Stimulated activated CD8-positive, alpha-beta memory T cell treated with anti-CD3 and anti-CD28 coated beads, Interleukin-2, amount 100 ng/mL, for 1 hour (primary cell): ENCODE measurements around the gene IFT80.

ENCODE experiments used
- DNase-seq, 2 donors: peaks; one replicate each; pipeline ENCODE4 v3.0.0-alpha.2; 2020; ENCODE audit warnings: low read depth in 2 of 2

Gene IFT80

DNA sequence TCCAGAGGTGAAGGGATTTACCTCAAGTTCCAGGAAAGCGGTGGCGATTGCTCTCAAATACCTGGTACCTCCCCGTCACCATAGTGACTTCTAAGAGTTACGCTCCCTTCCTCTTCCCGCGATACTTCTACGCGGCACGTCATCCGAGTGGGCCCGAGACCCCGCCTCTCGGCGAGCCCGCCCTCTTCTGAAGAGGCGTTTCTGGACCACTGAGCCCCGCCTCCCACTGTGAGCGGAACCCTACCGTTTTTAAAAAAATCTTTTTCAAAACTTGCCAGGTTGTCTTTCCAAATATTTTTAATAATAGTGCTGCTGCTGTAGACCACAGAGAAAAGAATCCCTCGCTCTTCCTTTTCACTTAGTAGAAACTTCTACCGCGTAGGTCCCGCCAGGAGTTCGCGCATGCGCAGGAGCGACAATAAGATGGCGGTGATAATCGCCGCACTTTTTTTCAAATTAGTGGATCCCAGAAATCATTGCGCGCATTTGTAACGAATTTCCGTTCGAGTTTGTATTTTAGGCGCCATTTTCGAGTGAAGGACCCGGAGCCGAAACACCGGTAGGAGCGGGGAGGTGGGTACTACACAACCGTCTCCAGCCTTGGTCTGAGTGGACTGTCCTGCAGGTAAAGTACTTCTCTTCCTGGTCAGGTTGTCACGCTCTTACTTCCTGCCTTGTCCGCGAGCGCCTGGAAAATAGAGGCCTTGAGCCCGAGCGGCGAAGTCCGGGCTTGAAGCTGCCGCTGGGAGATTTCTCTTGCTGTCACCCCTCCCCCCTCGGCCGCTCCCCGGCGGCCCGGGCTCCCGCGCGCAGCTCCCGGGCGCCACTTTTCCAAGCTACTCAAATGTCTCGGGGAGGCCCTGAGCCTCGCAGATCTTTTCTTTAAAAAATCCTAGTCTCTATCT lies at the start of gene IFT80, which contains the start of gene SMC4:
TSS of gene IFT80 (minus strand) at position 101 of the 905 bp plus-strand sequence. CDS start 14,625 bp downstream, outside the sequence.
TSS of gene SMC4 (plus strand) at position 526 of the 905 bp plus-strand sequence. CDS start 1,177 bp downstream, outside the sequence.
- DNase-seq: peak; percentile 93 to 94

DNA sequence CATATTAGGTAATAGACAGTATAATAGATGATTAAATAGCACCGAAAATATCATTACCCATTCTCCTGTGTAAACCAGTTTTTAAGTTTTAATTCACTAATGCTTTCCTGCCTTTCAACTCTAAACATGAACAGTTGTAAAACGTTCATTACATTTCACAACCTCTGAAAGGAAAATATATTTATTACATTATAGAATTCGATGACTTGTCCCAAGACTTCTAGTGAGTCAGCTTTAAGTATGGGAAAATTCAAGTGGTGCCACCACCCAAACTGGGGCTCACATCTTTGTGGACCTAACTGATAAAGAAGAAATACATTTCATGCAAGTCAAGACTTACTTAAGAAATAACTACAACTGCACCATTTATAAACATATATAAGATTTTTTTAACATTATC lies 48.5 kb upstream of the IFT80 start:
- DNase-seq: no peak

DNA sequence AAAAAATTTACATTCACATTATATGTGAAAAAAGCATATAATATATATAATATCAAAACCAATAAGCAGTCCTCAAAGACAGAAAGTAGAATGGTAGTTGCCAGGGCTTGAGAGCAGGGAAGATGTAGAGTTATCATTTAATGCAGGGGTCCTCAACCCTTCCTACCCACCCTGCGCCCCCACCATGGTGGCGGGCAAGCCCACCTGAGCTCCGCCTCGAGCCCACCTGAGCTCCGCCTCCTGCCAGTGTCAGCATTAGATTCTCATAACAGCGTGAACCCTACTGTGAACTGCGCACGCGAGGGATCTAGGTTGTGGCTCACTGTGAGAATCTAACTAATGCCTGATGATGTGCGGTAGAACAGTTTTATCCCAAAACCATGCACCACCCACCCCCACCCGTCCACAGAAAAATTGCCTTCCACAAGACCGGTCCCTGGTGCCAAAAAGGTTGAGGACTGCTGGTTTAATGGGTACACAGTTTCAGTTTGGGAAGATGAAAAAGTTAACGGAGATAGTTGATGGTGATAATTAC lies 47.6 kb upstream of the IFT80 start:
- no peak for DNase-seq

DNA sequence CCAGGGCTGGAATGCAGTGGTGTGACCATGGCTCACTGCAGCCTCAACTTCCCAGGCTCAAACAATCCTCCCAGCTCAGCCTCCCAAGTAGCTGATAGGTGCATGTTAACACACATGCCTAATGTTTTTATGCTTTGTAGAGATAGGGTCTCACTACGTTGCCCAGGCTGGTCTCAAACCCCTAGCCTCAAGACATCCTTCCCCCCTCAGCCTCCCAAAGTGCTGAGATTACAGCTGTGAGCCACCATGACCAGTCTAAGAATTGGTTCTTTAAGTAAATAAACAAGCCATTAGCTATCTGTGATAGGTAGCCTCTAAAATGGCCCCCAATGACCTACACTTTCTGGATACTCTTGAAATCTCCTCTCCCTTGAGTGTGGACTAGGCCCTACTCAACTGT lies 46.8 kb upstream of the IFT80 start:
- no peak for DNase-seq

DNA sequence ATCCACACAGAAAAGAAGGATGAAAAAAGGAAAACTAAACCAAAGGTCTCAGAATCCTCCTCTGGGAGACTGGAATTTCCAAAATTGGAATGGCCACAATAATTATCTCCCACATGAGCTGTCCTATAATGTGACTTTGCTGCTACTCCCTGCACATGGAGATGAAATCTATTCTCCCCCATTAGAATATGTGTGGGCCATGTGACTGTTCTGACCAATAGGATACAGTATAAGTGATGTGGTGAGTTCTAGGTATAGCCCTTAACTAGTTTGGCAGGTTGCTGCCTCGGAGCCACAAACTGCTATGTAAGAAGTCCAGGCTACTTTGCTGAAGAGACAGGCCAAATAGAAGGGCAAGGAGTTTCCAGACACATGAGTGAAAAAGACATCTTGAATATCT lies 45.4 kb upstream of the IFT80 start:
- DNase-seq: no peak

DNA sequence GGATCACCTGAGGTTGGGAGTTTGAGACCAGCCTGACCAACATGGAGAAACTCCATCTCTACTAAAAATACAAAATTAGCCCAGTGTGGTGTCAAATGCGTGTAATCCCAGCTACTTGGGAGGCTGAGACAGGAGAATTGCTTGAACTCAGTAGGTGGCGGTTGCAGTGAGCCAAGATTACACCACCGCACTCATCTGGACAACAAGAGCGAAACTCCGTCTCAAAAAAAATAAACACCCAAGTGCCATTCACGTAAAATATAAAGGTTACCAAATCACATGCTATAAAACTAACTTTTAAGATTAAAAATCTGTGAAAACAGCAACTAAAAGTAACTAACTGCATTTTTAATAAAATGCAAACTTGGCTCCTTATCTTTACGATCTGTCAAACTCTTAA lies 41.7 kb upstream of the IFT80 start:
- no peak for DNase-seq

DNA sequence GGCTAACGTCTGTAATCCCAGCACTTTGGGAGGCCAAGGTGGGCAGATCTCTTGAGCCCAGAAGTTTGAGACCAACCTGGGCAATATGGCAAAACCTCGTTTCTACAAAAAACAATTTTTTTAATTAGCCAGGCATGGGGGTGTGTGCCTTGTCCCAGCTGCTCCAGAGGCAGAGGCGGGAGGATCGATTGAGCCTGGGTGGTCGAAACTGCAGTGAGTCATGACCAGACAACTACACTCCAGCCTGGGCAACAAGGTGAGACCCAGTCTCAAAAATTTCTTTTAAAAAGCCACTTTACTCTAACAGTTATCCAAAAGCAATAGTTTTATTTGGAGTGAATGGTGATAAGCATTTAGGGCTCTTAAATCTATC lies 38.0 kb upstream of the IFT80 start:
- DNase-seq: no peak

DNA sequence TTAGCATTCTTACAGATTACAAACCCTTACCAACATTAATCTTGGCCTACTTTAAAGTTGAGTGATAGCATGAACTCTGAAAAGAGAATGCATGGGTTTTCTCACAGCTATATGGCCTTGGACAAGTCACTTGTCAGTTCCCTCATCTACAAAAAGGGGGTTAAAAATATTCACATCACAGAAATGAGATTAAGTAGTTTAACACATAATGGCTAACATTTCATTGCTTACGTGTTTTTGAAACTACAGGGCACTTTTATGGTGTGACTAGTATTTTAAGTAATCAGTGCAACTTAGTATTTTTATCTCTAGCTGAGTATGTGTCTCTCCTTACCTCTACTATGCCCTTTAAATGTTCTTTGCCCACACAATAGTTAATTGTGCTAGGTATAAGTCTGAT lies 36.7 kb upstream of the IFT80 start:
- no peak for DNase-seq

DNA sequence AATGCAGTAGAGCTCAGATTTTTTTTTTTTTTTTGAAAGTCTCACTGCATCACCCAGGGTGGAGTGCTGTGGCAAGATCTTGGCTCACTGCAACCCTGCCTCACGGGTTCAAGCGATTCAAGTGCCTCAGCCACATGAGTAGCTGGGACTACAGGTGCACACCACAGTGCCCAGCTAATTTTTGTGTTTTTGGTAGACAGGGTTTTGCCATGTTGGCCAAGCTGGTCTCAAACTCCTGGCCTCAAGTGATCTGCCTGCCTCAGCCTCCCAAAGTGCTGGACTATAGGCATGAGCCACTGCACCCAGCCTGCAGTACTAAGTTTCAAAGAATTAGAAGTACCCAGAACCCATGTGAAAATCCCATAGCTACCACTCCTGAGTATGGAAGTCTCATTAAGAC lies 36.1 kb upstream of the IFT80 start:
- DNase-seq: no peak

DNA sequence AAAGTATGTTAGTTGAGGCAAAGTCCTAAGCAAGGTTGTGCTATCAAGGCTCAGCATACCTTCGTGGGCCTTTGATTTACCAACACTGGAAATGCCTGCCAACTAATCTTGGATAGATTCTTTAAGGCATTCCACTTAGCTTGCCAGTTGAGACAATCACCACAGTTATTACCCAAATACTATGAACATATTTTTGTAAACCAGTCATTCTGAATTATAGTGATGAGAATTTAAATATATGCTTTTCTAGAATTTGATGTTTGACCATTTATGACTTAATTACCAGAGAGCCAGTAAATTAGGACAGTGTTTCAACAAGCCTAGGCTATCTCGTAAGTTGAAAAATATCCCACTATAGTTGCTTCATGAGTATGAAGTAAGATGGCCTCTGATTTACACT lies 35.0 kb upstream of the IFT80 start:
- DNase-seq: no peak

DNA sequence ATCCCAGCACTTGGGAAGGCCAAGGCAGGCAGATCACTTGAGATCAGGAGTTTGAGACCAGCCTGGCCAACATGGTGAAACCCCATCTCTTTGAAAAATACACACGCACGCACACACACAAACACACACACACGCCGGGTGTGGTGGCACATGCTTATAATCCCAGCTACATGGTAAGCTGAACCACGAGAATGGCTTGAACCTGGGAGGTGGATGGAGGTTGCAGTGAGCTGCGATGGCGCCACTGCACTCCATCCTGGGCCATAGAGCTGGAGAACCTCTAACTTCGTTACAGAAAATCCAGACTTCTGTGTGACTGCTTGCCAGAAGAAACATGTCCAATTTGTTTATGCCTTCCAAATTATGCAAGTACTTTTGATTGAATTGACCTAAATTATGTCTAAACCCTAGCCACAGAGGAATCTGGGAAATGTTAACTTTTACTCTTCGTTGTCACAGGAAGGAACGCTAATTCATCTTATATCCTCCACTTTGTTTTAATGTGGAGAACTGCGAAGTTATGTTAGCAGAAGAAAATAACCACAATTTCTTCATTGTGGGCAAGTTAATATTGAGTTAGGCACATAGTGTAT lies 28.9 kb upstream of the IFT80 start:
- no peak for DNase-seq

DNA sequence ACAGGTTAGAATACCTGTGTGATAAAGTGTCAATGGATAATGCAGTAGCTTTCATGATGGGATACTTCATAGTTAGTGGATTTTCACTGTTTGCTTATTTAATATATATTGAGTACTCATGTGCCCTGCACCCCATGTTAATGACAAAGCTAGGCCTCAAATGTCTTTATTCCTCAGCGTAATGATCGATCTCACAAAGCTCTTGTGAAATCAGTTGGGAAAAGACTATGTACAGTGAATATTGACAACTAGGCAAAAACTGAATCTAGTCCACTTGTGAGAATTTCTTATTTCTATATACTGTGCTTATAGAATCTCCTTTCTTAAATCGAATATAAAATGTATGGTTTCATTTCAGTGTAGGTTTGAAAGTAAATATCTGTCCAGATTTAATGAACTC lies 18.3 kb upstream of the IFT80 start:
- no peak for DNase-seq

DNA sequence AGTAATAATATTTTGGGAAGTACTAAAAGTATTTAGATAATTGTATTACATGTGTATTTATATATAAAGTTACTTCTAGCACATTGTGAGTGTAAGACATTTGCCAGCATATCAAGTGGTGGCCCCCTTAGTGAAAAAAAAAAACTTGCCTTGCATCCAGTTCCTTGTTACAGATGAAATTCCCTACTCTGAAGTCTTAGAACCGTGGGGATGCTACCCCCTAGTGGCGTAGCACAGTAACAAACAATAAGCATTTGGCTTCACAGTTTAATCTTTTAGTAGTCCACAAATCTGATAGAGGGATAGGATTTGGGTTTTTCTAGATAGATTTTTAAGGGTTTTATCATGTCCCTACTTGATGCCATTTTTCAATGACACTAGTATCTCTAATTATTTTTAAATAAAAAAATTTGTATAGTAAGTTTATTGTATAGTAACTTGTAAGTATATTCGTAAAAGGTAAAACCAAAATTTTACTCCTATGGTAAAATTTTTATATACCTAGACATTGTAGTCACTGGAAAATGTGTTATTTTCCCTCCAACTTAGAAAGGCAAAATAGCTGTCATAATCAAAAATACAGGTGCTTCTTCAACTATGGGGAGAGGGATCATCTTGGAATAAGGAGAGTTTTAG lies 14.7 kb upstream of the IFT80 start:
- peak; percentile 36 to 49 for DNase-seq

DNA sequence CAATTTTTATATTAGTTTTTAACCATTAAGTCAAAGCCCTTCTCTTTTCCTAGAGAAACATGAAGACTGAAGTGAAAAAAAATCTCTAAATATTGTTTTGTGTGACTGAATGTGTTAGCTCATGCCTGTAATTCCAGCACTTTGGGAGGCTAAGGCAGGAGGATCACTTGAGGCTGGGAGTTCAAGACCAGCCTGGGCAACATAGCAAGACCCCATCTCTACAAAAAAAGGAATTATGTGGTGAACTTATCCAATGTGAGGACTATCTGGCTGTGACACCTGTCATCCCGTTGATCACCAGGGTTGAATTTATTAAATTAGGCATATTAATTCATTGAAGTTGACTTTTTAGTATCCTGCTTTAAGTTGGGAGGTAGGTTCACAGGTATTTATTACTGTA lies 13.5 kb upstream of the IFT80 start:
- no peak for DNase-seq

DNA sequence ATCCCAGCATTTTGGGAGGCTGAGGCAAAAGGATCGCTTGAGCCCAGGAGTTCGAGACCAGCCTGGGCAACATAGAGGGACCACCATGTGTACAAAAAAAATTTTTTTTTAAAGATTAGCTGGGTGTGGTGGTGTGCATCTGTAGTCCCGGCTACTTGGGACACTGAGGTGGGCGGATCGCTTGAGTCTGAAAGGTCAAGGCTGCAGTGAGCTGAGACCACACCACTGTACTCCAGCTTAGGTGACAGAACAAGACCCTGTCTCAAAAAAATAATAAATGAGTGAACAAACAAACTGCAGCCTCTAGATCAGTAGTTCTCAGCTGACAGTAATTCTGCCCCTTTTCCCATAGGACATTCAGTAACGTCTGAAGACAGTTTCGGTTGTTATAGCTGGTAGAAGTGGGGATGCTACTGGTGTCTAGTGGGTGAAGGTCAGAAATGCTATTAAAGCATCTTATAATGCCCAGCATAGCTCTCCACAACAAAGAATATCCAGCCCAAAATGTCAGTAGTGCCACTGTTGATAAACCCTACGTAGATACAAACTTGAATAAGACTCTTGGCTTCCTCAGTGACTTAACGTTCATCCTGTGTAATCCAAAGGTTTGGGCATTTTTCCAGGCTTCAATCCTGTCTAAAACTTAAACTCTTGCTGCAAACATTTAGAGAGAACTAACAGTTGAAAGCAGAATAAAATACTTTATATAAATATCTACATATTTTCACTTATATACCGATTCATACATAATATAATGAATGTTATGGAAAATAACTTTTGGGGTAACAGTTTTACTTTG lies 11.0 kb upstream of the IFT80 start:
- DNase-seq: no peak

DNA sequence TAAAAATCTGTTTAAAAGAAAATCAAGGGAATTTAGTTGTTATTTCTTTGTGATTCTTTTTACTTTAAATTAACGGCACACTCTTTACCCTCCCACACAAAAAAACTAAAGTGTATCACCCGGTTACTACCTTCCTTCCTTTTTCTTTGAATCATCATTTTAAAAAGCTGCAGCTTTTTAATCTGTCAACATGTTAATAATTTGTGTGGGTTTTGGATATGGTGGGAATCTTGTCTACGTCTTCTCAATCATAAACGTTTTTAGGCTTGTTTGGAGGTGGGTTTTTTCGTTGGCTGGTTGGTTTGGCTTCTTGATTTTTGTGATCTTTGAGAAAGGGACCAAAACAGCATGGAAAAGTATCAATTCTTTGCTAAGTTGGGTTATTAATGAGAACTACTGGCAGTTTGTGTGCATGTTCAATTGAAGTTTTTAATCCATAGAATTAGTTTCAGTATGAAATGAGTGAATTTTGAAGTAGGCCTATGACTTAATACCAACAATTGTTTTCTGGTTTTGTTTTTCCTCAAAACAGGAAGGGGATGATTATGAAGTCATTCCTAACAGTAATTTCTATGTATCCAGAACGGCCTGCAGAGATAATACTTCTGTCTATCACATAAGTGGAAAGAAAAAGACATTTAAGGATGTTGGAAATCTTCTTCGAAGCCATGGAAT lies 4.9 kb upstream of the IFT80 start:
- DNase-seq: no peak

DNA sequence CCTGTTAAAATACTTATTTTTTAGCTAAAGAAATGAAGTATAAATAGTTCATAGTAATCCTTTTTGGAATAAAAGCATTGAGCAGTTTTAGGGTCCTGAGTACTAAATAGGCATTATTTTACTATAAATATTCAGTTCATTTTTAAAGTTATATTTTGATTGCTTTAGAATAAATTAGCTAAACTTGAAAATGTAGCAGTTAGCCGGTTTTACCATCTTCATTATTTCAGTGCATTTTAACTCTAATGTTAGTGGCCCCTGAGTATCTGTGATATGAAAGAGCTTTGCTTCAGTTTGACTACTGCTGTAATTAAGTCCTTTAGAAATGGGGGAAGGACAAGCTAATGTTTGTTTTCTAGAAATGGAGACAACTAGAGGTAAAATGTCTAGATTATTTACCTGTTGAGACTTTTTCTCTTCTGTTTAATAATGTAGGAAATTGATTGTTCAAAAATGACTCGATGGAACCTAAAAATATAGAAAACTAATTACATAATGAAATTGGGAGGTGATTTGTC lies 4.1 kb upstream of the IFT80 start:
- DNase-seq: no peak

DNA sequence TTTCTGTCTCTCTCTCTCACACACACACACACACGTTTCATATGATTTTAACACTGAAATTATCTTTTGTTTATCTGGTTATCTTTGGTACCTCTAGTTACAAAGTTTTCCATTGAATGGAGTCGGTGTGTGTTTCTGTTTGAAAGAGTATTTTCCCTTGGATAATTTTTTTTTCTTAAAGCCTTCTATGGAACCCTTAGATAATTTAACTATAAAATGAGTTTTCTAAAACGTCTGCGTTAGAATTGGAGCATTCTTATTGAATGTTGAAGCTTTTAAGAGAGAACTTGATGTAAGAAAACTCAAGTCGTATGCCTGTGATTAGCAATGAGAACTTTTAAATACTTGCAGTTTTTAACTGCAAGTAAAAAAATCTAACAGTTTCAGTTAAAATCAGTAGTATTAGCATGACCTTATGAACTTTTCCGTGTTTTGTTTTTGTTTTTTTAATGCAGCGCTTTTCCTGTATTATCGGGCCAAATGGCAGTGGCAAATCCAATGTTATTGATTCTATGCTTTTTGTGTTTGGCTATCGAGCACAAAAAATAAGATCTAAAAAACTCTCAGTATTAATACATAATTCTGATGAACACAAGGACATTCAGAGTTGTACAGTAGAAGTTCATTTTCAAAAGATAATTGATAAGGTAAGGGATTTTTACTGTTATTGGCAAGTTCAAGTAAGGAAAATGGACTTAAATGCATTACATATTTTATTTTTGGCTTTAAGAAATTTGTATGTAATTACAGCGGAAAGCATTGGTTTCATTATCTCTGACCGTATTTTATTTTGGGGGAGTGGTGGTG lies 3.4 kb upstream of the IFT80 start:
- DNase-seq: no peak

DNA sequence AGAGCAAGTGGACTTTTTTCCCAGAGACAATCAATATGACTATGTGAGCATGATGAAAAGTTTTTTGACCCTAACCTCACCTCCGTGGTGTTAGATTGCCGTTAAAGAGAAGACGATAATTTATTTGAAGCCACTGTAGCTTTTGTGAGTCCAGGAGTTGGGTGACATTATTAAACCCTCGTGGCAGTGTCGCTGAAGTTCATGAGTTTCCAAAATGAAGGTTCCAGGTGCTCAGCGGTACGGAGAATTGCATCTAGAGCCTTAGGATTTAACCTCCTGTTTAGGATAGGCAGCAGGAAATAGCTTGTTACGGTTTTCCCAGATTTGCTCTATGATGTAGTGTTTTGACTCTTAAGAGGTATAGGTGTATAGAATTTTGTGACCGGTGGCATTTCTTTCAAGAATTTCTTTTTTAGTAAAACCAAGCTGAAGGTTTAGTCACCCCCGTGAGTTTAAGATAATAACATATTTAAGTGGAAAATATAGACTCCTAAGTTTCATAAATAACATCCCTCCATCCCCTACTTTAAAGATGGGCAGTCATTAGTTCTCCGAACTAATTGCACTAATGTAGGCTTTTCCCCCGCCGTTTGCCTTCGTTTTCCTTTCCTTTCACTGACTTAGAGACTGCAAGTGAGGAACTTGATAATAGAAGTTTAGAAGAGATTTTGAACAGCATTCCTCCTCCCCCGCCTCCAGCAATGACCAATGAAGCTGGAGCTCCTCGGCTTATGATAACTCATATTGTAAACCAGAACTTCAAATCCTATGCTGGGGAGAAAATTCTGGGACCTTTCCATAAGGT lies 2.5 kb upstream of the IFT80 start:
- no peak for DNase-seq
